ENCODE data around the gene MEGF11. TPM values are rescaled to one million over a fixed set of nuclear protein-coding genes. Genes with fewer than 3 reads are reported as not detected.

MEGF11 gene
- total RNA-seq, 2 donors from 2014 or later, result not detected

GRCh38 chr15:66225656-66226274, 27.8 kb downstream of the MEGF11 start:
- H3K9ac ChIP-seq (ENCODE audit: low read depth in 2 of 2, low read length in 2 of 2), result no peak overlapping the region
- no peak overlapping the region for H3K27ac ChIP-seq
- no peaks in the 10 kb centered on the region for H3K27me3 ChIP-seq
- intact Hi-C loops (cut with DNase I), result no loop called here
- H3K4me3 ChIP-seq, result no peak overlapping the region
- DNase-seq, result no peak
- no peaks in the 10 kb centered on the region for H3K9me3 ChIP-seq
- no peaks in the 10 kb centered on the region for H3K36me3 ChIP-seq
- TF ChIP-seq, protein P1, sequence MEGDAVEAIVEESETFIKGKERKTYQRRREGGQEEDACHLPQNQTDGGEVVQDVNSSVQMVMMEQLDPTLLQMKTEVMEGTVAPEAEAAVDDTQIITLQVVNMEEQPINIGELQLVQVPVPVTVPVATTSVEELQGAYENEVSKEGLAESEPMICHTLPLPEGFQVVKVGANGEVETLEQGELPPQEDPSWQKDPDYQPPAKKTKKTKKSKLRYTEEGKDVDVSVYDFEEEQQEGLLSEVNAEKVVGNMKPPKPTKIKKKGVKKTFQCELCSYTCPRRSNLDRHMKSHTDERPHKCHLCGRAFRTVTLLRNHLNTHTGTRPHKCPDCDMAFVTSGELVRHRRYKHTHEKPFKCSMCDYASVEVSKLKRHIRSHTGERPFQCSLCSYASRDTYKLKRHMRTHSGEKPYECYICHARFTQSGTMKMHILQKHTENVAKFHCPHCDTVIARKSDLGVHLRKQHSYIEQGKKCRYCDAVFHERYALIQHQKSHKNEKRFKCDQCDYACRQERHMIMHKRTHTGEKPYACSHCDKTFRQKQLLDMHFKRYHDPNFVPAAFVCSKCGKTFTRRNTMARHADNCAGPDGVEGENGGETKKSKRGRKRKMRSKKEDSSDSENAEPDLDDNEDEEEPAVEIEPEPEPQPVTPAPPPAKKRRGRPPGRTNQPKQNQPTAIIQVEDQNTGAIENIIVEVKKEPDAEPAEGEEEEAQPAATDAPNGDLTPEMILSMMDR (IDR thresholded peaks at IDR 0.05), result no peak
- H3K4me1 ChIP-seq, result no peaks in the 10 kb centered on the region

DNA sequence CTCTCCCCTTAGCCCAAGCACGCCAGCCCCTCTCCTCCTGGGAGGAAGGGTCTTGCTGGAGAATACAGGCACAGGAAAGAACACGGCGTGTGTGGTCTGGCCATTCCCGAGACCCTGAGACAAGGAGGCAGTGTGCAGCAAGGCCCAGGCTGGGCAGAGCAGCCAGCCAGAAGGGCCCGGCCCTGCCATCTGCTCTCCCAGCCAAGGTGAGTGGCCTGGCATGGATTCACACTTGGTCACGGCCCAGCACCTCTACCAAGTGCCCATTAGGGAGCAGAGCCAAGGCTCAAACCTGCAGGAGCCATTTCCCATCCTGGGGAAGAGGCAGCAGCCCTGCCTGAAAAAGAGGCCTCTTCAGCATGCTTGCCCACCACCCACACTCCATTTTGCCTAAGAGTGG, 28.6 kb downstream of the MEGF11 start:
- Histone ChIP-seq H3K4me1 (no peaks in the 10 kb centered on the region), H3K9me3 (no peaks in the 10 kb centered on the region), H3K9ac (ENCODE audit: low read depth in 2 of 2, low read length in 2 of 2) (no peak overlapping the region), H3K4me3 (no peak overlapping the region), H3K27me3 (no peaks in the 10 kb centered on the region), H3K27ac (no peak overlapping the region), H3K36me3 (no peaks in the 10 kb centered on the region)
- TF ChIP-seq, protein P1 (IDR thresholded peaks at IDR 0.05), result no peak
- no peak for DNase-seq
- intact Hi-C loops (cut with DNase I), result no loop called here

- TF ChIP-seq, protein P1 (IDR thresholded peaks at IDR 0.05), result no peak
- H3K27me3 ChIP-seq, result no peaks in the 10 kb centered on the region
- H3K36me3 ChIP-seq, result no peaks in the 10 kb centered on the region
- no peak overlapping the region for H3K4me3 ChIP-seq
- no peak overlapping the region for H3K27ac ChIP-seq
- no peaks in the 10 kb centered on the region for H3K4me1 ChIP-seq
- DNase-seq, result no peak
- no peak overlapping the region for H3K9ac ChIP-seq (ENCODE audit: low read depth in 2 of 2, low read length in 2 of 2)
- intact Hi-C loops (cut with DNase I), result no loop called here
- H3K9me3 ChIP-seq, result no peaks in the 10 kb centered on the region
These were observed 31.0 kb downstream of the MEGF11 start for GRCh38 chr15:66222273-66223198.

DNA sequence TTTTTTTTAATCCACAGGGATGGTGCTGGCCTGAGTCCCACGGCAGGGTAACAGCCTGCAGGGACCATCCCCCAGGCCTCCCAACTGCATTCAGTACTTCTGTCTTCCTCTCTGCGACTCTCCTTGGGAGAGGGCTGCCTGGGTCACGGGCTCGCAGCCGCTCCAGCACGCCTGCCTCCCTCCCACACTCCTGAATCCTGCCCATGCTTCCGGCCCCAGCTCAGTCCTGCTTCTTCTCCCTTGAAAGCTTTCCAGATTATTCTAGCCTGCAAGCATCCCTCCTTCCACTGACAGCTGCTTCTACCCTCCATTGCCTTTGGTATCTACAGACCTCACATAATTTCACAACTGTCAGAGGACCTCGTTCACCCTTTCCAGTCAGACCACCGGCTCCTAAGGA, 32.4 kb downstream of the MEGF11 start:
- intact Hi-C loops (cut with DNase I), result no loop called here
- TF ChIP-seq, protein P1 (IDR thresholded peaks at IDR 0.05), result no peak
- no peaks in the 10 kb centered on the region for H3K9me3 ChIP-seq
- H3K27me3 ChIP-seq, result no peaks in the 10 kb centered on the region
- no peak for DNase-seq
- H3K27ac ChIP-seq, result no peak overlapping the region
- no peak overlapping the region for H3K9ac ChIP-seq (ENCODE audit: low read depth in 2 of 2, low read length in 2 of 2)
- no peaks in the 10 kb centered on the region for H3K4me1 ChIP-seq
- no peaks in the 10 kb centered on the region for H3K36me3 ChIP-seq
- no peak overlapping the region for H3K4me3 ChIP-seq

GRCh38 chr15:66220601-66221000, 32.9 kb downstream of the MEGF11 start:
- DNase-seq, result no peak

More at GRCh38 chr15:66220601-66221000, 32.9 kb downstream of the MEGF11 start:
- intact Hi-C loops (cut with DNase I), result no loop called here
- no peak overlapping the region for H3K27ac ChIP-seq
- no peaks in the 10 kb centered on the region for H3K9me3 ChIP-seq
- no peak overlapping the region for H3K9ac ChIP-seq (ENCODE audit: low read depth in 2 of 2, low read length in 2 of 2)
- H3K27me3 ChIP-seq, result no peaks in the 10 kb centered on the region
- no peaks in the 10 kb centered on the region for H3K36me3 ChIP-seq
- H3K4me1 ChIP-seq, result no peaks in the 10 kb centered on the region
- TF ChIP-seq, protein P1 (IDR thresholded peaks at IDR 0.05), result no peak
- H3K4me3 ChIP-seq, result no peak overlapping the region
